Caco-2 (cell line): ENCODE measurements around the gene BHLHE41. TPM values are rescaled to one million over a fixed set of nuclear protein-coding genes. Genes with fewer than 3 reads are reported as not detected.

ENCODE experiments used
- BruUV-seq: library from RNA; stranded (reverse); fragments of 400-500 nt; replicated peaks from 2 replicates; lab custom pipeline; 2021; lab: Mats Ljungman, UMichigan
- CTCF ChIA-PET: fragments of 300-600 bp; sonication (Branson Sonifier 250); formaldehyde crosslinking; loops from one replicate; lab custom pipeline; 2022; ENCODE audit warnings: antibody characterized with exemption; lab: Charles Lee
- POLR2A ChIA-PET: fragments of 300-600 bp; sonication (Branson Sonifier 250); formaldehyde crosslinking; loops from one replicate; lab custom pipeline; 2022; ENCODE audit warnings: antibody characterized with exemption; lab: Charles Lee
- DNase-seq, 2 experiments: peaks; one replicate each; pipeline versions ENCODE4 v3.0.0 to v3.0.0-alpha.2; 2020 to 2022
- H3K27me3 ChIP-seq: replicated peaks from 2 replicates; pipeline ENCODE4 v1.6.0; 2011; ENCODE audit warnings: low read length; ENCODE audit not compliant: control insufficient read depth, insufficient read depth
- H3K36me3 ChIP-seq: 2 replicates; pipeline ENCODE4 v1.5.1; 2011; ENCODE audit warnings: low read length; ENCODE audit not compliant: control insufficient read depth, insufficient read depth
- H3K4me1 ChIP-seq: fragments of 250-450 bp; sonication (Bioruptor Pico); 2 replicates; pipeline ENCODE4 v1.5.1; 2020; ENCODE audit warnings: mild to moderate bottlenecking
- H3K4me3 ChIP-seq: 2 replicates; pipeline ENCODE4 v1.5.1; 2011; ENCODE audit warnings: low read depth, mild to moderate bottlenecking, control low read depth, low read length
- H3K9me3 ChIP-seq: fragments of 250-450 bp; sonication (Bioruptor Pico); 2 replicates; pipeline ENCODE4 v1.5.1; 2020; ENCODE audit warnings: mild to moderate bottlenecking, moderate library complexity
- H3K27ac Mint-ChIP-seq: one replicate; pipeline ENCODE4 v1.8.0; 2022; ENCODE audit warnings: mixed read lengths; ENCODE audit not compliant: unreplicated experiment
- H3K27me3 Mint-ChIP-seq: one replicate; pipeline ENCODE4 v1.8.0; 2022; ENCODE audit warnings: mixed read lengths; ENCODE audit not compliant: insufficient read depth, unreplicated experiment
- H3K36me3 Mint-ChIP-seq: one replicate; pipeline ENCODE4 v1.8.0; 2022; ENCODE audit warnings: mild to moderate bottlenecking, mixed read lengths; ENCODE audit not compliant: insufficient read depth, unreplicated experiment
- H3K4me1 Mint-ChIP-seq: one replicate; pipeline ENCODE4 v1.8.0; 2022; ENCODE audit warnings: low read depth, mixed read lengths; ENCODE audit not compliant: unreplicated experiment
- H3K4me3 Mint-ChIP-seq: one replicate; pipeline ENCODE4 v1.8.0; 2022; ENCODE audit warnings: mild to moderate bottlenecking, moderate library complexity, mixed read lengths; ENCODE audit not compliant: unreplicated experiment
- H3K9me3 Mint-ChIP-seq: one replicate; pipeline ENCODE4 v1.8.0; 2022; ENCODE audit warnings: mixed read lengths; ENCODE audit not compliant: unreplicated experiment
- CTCF ChIP-seq, 2 experiments: fragments of 200-600 bp in 1 of 2; IDR thresholded peaks; 1 replicate in 1 of 2; 2 replicates in 1 of 2; pipeline versions ENCODE4 v1.5.1 to v1.8.0; 2011 to 2022; ENCODE audit warnings: antibody characterized with exemption in 1 of 2, control low read depth in 1 of 2, inconsistent platforms in 1 of 2, low read depth in 1 of 2, low read length in 1 of 2, mild to moderate bottlenecking in 1 of 2, moderate library complexity in 1 of 2; ENCODE audit not compliant: insufficient read depth in 1 of 2, severe bottlenecking in 1 of 2, unreplicated experiment in 1 of 2
- intact Hi-C: fragments of 100-400 bp; cut with micrococcal nuclease; formaldehyde crosslinking; loops from one replicate; pipeline ENCODE4 v1.10.0; 2022; ENCODE audit not compliant: unreplicated experiment
- total RNA-seq: library from RNA; stranded (reverse); gene quantifications from 2 replicates; pipeline ENCODE4 v1.2.3, GENCODE V29; 2022

Gene BHLHE41
- total RNA-seq, 1 experiment from 2014 or later: 3.2 TPM

- CTCF ChIA-PET: interaction anchor here (0.5 to 1.9 kb wide), 8 partner anchors 10 to 887 kb away, joined by 3 to 7 read pairs (median 4); no protein-coding TSS in a partner anchor
- no peak for TF ChIP-seq CTCF (IDR thresholded peaks at IDR 0.05; ENCODE audit: insufficient read depth in 1 of 2, low read depth in 1 of 2, low read length in 1 of 2, severe bottlenecking in 1 of 2, unreplicated experiment in 1 of 2)
- DNase-seq: peak; percentile 81 to 82
- no peaks in the 10 kb centered on the region for H3K36me3 ChIP-seq
- POLR2A ChIA-PET: interaction anchor here (2.1 kb wide), 1 partner anchor 14 kb away, joined by 8 read pairs; no protein-coding TSS in a partner anchor
- peak overlapping the region; percentile 5; the same call in 1 of the 2 replicates for H3K4me3 ChIP-seq
- peak overlapping the region; percentile 16 for H3K27ac Mint-ChIP-seq
- peaks cover 27% of the 10 kb centered on the region for H3K4me1 Mint-ChIP-seq
- no TSS peak for BruUV-seq
- peaks cover 33% of the 10 kb centered on the region for H3K4me1 ChIP-seq
- no peaks in the 10 kb centered on the region for H3K9me3 ChIP-seq
- no peaks in the 10 kb centered on the region for H3K27me3 ChIP-seq
- intact Hi-C loops: loop anchor here (1.0 kb wide), 3 partner anchors 13 to 550 kb away; no protein-coding TSS in a partner anchor
- peak overlapping the region; percentile 54 for H3K4me3 Mint-ChIP-seq
- no peaks in the 10 kb centered on the region for H3K27me3 Mint-ChIP-seq
- H3K36me3 Mint-ChIP-seq: no peaks in the 10 kb centered on the region
- H3K9me3 Mint-ChIP-seq: no peaks in the 10 kb centered on the region
These were observed 23.5 kb downstream of the BHLHE41 start for GRCh38 chr12:26101350-26101734.

- Histone ChIP-seq H3K4me1 (peaks cover 38% of the 10 kb centered on the region), H3K4me3 (no peak overlapping the region; the same call in 1 of the 2 replicates), H3K27me3 (no peaks in the 10 kb centered on the region), H3K9me3 (no peaks in the 10 kb centered on the region), H3K36me3 (no peaks in the 10 kb centered on the region)
- peak overlapping the region; percentile 54 for H3K4me3 Mint-ChIP-seq
- DNase-seq: peak in 1 of 2 experiments; percentile 23
- intact Hi-C loops: loop anchor here (1.0 kb wide), 3 partner anchors 13 to 550 kb away; no protein-coding TSS in a partner anchor
- BruUV-seq: no TSS peak
- H3K4me1 Mint-ChIP-seq: peaks cover 32% of the 10 kb centered on the region
- no peak for TF ChIP-seq CTCF (IDR thresholded peaks at IDR 0.05; ENCODE audit: insufficient read depth in 1 of 2, low read depth in 1 of 2, low read length in 1 of 2, severe bottlenecking in 1 of 2, unreplicated experiment in 1 of 2)
- H3K9me3 Mint-ChIP-seq: no peaks in the 10 kb centered on the region
- no peaks in the 10 kb centered on the region for H3K36me3 Mint-ChIP-seq
- CTCF ChIA-PET: interaction anchor here (0.7 to 1.9 kb wide), 3 partner anchors 14 to 601 kb away, joined by 3 to 6 read pairs (median 4); no protein-coding TSS in a partner anchor
- H3K27ac Mint-ChIP-seq: peak overlapping the region; percentile 16
- POLR2A ChIA-PET: interaction anchor here (2.1 kb wide), 1 partner anchor 14 kb away, joined by 8 read pairs; no protein-coding TSS in a partner anchor
- H3K27me3 Mint-ChIP-seq: no peaks in the 10 kb centered on the region
These were observed 24.0 kb downstream of the BHLHE41 start for GRCh38 chr12:26100666-26101349.

GRCh38 chr12:26097046-26097878 is 27.6 kb downstream of the BHLHE41 start:
- ChIA-PET CTCF (interaction anchor here (0.7 to 2.0 kb wide), 6 partner anchors 14 to 604 kb away, joined by 3 to 7 read pairs (median 3); no protein-coding TSS in a partner anchor), POLR2A (interaction anchor here (0.6 kb wide), 1 partner anchor 158 kb away, joined by 3 read pairs; no protein-coding TSS in a partner anchor)
- H3K9me3 ChIP-seq: no peaks in the 10 kb centered on the region
- Mint-ChIP-seq H3K36me3 (no peaks in the 10 kb centered on the region), H3K4me3 (no peak overlapping the region), H3K27ac (no peak overlapping the region), H3K27me3 (no peaks in the 10 kb centered on the region), H3K9me3 (no peaks in the 10 kb centered on the region), H3K4me1 (peaks cover 41% of the 10 kb centered on the region)
- no peaks in the 10 kb centered on the region for H3K27me3 ChIP-seq
- H3K4me3 ChIP-seq: no peak overlapping the region
- no peaks in the 10 kb centered on the region for H3K36me3 ChIP-seq
- TF ChIP-seq CTCF (IDR thresholded peaks at IDR 0.05; ENCODE audit: insufficient read depth in 1 of 2, low read depth in 1 of 2, low read length in 1 of 2, severe bottlenecking in 1 of 2, unreplicated experiment in 1 of 2): peak; percentile 96 to 98
- peaks cover 54% of the 10 kb centered on the region for H3K4me1 ChIP-seq
- intact Hi-C loops: loop anchor here (1.0 to 10.0 kb wide), 10 partner anchors 17 to 788 kb away; no protein-coding TSS in a partner anchor
- BruUV-seq: no TSS peak
- DNase-seq: peak; percentile 82 to 87
